NCI-H2227 (cell line): Measurements from ENCODE around the gene PGK1.
"Not testable (repeated sequence)": the region's sequence is repeated elsewhere in the genome, so short reads cannot be mapped to it uniquely, and the experiment has no call there.

ENCODE experiments used
- DNase-seq: peaks from one replicate; lab custom pipeline; 2025; ENCODE audit not compliant: unreplicated experiment; lab: John Stamatoyannopoulos, UW

Gene PGK1

DNA sequence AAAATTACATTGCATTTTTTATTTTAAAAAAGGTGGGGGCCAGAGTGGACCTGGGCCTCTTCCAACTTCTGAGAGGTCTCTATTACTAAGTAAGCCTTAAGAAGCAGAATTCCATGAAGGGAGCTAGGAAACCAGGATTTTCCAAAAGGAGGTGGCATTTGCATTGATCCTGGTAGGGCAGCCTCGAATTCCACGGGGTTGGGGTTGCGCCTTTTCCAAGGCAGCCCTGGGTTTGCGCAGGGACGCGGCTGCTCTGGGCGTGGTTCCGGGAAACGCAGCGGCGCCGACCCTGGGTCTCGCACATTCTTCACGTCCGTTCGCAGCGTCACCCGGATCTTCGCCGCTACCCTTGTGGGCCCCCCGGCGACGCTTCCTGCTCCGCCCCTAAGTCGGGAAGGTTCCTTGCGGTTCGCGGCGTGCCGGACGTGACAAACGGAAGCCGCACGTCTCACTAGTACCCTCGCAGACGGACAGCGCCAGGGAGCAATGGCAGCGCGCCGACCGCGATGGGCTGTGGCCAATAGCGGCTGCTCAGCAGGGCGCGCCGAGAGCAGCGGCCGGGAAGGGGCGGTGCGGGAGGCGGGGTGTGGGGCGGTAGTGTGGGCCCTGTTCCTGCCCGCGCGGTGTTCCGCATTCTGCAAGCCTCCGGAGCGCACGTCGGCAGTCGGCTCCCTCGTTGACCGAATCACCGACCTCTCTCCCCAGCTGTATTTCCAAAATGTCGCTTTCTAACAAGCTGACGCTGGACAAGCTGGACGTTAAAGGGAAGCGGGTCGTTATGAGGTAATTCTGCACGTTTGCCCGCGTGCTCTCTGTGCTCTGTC, at the start of gene PGK1:
PGK1 (plus strand) TSS at position 626 of the 824 bp plus-strand sequence; CDS start at position 719, 93 bp downstream.
- DNase-seq = peak; percentile 99

DNA sequence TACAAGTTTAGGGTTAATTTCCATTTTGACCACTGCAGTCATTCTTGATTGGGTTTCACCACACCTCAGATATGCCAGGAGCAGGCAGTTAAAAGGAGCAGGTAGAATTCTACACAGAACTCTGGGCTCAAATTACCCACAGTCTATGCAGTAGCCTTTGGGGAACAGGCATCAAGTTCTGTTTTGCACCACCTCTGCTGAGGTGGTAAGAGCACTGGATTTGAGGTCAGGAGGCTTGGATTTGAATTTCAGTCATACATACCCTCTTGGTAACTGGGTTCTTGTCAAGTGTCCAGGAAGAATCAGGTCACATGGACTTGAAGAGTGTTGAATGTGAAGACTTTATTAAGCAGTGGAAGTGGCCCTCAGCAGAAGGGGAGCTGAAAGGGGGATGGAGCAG, 40.4 kb upstream of the PGK1 start:
- DNase-seq = no peak

DNA sequence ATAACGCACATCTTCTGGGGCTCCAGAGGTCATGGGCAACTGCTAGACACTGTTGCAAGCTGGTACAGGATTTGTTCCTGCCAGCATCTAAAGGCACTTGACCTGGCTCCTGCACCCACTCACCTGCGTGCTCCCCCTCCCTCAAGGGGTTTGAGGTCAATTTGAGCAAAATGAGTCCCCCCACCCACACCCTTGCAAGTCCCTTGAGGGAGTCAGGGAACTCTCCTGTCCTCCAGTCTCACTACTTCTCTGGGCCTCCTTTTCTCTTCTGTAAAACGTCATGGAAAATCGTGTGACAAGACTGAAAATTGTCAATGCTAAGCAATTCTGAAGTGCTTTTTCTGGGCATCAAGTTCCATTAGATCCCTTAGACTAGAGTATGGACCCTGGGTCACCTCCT, 39.9 kb upstream of the PGK1 start:
- no peak for DNase-seq

DNA sequence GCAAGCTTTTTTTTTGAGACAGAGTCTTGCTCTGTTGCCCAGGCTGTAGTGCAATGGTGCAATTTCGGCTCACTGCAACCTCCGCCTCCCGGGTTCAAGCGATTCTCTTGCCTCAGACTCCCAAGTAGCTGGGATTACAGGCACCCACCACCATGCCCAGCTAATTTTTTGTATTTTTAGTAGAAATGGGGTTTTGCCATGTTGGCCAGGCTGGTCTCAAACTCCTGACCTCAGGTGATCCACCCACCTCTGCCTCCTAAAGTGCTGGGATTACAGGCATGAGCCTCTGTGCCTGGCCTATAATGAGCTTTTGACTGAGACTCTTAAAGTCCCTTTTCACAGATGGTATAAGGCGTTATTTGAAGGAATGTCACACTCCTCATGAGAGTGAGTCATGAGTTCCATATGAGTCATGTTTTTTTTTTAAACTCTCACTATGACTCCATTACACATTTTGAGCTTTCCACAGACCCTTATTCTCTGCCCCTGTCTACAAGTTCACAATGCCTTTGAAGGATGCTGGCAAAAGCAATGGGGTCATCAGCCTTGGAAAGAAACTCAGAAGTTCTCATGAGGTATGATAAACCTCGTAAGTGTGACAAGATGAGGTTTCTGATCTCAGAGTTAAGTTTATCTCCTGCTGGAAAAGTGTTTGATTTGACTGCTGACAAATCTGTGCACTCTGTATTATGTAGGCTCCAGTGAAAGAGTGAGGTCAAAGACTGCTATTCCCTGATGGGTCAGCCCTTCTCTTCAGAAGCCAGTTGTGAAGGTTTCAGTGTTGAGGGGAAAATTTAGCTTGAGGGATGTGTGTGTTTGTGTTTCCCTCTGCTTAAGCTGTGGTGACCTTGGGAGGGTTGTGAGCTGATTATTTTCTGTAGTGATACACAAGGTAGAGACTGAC, 39.1 kb upstream of the PGK1 start:
- DNase-seq = not testable (repeated sequence)

DNA sequence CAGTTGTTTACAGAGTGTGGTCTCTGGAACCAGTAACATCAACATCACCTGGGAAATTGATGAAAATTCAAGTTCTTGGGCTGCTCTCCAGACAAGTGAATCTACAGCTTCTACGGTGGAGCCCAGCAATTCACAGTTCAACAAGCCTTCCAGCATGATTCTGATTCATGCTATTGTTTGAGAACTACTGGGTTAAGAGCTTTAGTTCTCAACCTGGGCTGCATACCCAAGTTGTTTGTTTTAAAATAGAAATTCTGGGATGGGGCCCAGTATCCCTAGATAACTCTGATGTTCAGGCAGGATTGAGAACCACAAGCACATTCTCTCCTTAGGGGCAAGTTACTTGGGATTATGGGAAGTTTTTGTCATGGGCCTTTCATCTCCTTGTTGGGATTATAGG, 37.9 kb upstream of the PGK1 start:
- DNase-seq = no peak

- no peak for DNase-seq
Measured at GRCh38 chrX:78071331-78071730, 32.7 kb upstream of the PGK1 start.

DNA sequence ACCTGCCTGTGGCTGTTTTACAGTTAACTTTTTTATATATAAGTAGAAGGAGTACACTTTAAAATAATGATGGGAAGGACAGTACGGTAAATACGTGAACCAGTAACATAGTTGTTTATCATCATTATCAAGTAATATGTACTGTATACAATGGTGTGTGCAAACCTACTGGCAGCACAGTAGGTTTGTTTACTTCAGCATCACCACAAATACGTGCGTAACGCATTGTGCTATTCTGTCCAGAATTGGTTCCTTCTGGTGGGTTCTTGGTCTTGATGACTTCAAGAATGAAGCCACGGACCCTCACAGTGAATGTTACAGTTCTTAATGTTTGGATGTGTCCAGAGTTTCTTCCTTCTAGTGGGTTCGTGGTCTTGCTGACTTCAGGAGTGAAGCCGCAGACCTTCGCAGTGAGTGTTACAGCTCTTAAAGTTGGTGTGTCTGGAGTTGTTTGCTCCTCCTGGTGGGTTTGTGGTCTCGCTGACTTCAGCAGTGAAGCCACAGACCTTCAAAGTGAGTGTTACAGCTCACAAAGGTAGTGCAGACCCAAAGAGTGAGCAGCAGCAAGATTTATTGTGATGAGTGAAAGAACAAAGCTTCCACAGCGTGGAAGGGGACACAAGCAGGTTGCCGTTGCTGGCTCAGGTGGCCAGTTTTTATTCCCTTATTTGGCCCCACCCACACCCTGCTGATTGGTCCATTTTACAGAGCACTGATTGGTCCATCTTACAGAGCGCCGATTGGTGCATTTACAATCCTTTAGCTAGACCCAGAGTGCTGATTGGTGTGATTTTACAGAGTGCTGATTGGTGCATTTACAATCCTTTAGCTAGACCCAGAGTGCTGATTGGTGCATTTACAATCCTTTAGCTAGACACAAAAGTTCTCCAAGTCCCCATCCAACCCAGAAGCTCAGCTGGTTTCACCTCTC, 30.6 kb upstream of the PGK1 start:
- DNase-seq = not testable (repeated sequence)

DNA sequence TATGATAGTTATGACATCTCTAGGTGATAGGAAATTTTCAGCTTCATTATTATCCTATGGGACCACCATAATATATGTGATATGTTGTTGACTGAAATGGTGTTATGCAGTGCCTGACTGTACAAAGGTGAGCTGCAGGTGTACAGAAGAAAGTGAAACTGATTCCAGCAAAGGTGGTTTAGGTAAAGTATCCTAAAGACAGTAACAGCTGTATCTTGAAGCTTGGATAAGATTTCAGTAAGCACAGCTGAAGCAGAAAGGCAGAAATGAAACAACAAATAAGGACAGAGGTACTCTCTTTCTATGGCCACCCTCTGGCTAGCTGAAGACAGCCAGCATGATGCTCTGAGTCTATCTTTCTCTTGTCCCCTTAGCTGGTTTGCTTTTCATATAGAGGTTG, 30.0 kb upstream of the PGK1 start:
- no peak for DNase-seq

- DNase-seq = no peak
Measured at GRCh38 chrX:78075787-78076389, 28.2 kb upstream of the PGK1 start.

- not testable (repeated sequence) for DNase-seq
Measured at GRCh38 chrX:78081413-78081812, 22.6 kb upstream of the PGK1 start.

DNA sequence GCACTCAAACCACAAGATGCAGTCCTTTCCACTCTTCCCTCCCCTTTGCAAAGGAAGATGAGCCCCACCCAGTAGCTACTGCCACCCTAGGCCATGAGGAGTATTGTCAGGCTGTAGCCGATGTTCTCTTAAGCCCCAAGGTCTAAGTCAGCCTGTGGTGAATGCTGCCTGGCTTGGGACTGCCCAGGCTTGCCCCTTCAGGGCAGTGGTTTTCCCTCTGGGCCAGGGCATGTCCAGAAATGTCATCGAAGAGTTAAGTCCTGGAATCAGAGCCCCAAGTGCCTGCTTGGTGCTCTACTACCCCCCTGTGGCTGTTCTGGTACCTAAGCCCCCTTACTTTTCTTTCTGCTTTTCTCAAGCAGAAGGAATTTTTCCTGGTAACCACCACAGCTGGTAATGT, 11.8 kb upstream of the PGK1 start:
- DNase-seq = no peak

DNA sequence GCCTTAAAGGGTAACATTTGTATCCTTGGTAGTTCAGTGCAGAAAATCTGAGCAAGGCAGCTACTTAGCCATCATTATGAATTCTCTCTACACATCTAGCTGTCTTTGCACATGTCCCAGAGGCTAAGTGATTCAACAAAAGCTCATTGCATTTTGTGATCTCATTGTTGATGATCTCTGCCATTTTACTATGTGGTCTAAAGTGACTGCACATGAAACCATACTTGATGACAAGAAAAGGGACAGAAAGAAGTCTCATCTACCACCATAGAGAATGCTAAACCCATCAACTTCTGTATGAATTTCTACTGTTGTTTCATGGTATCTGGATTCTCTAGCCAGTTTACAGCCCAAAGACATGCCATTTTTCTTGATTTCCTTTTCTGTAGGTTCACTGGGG, 5.9 kb upstream of the PGK1 start:
- DNase-seq = no peak

DNA sequence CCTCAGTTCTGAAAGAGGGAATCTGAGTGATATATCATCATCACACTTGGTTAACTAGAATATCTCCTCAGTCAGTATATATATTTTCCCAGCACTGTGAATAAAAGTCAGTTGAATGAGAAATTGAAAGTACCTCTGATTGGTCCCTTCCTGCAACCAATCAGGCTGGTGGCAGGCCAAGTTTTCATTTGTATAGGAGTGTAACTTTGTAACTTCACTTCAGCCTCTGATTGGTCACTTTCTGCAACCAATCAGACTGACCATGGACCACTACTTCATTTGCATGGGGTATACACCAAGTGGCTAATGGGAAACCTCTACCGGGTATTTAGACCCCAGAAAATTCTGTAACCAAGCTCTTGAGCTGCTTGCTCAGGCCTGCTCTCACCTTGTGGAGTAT, 2.0 kb upstream of the PGK1 start:
- DNase-seq = no peak

DNA sequence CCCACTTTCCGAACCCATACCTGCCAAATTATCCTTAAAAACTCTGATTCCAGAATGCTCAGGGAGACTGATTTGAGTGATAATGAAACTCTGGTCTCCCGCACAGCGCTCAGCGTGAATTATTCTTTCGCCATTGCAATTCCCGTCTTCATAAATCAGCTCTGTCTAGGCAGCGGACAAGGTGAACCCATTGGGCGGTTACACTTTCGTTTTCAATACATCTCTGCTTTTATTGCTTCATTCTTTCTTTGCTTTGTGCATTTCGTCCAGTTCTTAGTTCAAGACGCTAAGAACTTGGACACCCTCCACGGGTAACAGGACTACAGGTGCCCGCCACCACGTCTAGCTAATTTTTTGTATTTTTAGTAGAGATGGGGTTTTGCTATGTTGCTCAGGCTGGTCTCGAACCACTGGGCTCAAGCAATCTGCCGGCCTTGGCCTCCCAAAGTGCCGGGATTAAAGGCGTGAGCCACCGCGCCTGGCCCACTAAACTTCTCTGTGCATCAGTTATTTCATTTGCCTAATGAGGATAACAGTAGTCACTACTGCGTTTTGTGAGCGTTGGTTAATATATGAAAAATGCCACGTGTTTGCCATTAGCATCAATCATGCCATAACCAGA, 936 bp upstream of the PGK1 start:
- DNase-seq = no peak

GRCh38 chrX:78104447-78105176, 564 bp downstream of the PGK1 start:
- DNase-seq = peak; percentile 50

DNA sequence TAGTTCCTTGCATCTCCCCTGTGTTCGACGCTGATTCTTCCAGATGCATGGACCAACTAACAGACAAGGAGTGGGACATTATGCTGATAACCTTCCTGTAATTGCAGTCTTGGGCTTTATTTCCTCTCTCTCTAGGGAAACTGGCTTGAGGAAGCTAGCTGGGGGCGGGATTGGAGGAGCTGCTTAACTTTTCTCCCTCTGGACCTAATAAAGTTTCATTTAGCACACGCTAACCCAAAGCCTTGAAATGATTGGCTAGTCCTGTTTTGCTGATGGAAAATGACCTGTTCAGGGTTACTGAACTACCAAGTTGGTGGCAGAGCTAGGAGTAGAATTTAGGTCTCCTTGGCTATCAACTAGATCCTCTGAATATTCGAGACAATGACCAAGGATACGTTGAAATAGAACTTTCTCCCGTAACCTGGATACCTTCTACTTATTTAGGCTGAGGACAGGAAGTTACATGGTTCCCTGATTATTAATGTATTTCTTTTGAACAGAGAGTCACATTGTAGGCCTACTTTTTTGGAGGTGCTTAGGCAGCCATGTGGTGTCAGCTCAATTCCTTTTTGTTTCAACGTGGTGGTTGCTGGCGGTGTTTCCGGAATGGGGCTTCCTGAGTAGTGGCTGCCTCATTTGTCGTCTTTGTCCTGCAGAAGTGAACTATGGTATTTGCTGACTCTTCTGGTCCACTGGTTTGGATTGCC, 2.0 kb downstream of the PGK1 start:
- no peak for DNase-seq

DNA sequence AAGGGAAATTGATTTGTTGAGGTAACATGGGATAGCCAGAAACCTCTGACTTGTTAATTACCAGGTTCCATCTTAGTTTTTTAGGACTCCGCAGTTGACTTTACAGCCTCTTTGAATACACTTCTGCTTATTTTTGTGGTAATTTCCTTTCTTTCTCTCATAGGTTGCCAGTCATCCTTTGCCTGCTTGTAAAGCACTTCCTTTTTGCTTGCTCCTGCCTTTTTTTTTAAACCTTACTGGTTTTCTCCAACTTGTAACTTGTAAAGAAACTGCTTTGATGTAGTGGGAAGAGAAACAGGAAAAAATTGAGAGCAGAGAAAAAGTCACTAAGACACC, 2.6 kb downstream of the PGK1 start:
- no peak for DNase-seq

DNA sequence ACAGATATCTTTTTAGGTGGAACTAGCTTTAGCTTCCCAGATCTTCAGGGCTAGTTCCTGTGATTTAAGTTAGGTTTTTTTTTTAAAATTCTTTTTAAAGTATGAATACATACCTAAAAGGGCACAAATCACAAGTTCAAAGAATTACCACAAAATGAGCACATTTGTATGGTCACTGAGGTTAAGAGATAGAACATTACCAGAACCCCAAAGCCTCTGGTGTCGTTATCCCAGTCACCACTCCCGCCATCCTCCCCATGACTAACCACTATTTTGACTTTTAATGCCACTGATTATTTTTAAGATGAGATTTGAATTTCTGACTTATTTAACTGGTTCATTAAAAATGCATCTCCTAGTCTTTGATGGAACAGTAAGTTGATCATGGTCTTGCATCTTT, 5.4 kb downstream of the PGK1 start:
- DNase-seq = no peak
